Astrocyte of the cerebellum (primary cell): ENCODE results near the gene GRB10.

ENCODE experiments used
- DNase-seq: peaks from one replicate; pipeline ENCODE4 v3.0.0-alpha.2; 2011; ENCODE audit warnings: low read depth
- H3K4me3 ChIP-seq: 2 replicates; pipeline ENCODE4 v1.5.1; 2011; ENCODE audit warnings: mild to moderate bottlenecking, low read depth, low read length, moderate library complexity
- CTCF ChIP-seq: IDR thresholded peaks from 2 replicates; pipeline ENCODE4 v1.5.1; 2012; ENCODE audit warnings: low read length, low read depth, moderate library complexity, mild to moderate bottlenecking; ENCODE audit errors: missing control alignments
- in situ Hi-C: cut with HindIII; loops from 2 replicates; pipeline ENCODE4 v1.10.0; 2017; ENCODE audit warnings: low sequenced_read_pairs

The GRB10 gene

GRCh38 chr7:50693455-50694130 is 89.1 kb downstream of the GRB10 start:
- in situ Hi-C loops, result no loop called here
- no peak overlapping the region for H3K4me3 ChIP-seq
- no peak for DNase-seq
- TF ChIP-seq CTCF, result no peak

- H3K4me3 ChIP-seq, result no peak overlapping the region
- DNase-seq, result no peak
- TF ChIP-seq CTCF, result no peak
- in situ Hi-C loops, result no loop called here
These were observed 92.1 kb downstream of the GRB10 start for GRCh38 chr7:50690541-50691011.

GRCh38 chr7:50688226-50688590 is 94.5 kb downstream of the GRB10 start:
- no peak for DNase-seq
- TF ChIP-seq CTCF, result no peak
- in situ Hi-C loops, result no loop called here
- no peak overlapping the region for H3K4me3 ChIP-seq

- in situ Hi-C loops, result no loop called here
- no peak overlapping the region for H3K4me3 ChIP-seq
- DNase-seq, result peak; percentile 57
- TF ChIP-seq CTCF, result no peak
These were observed 95.0 kb downstream of the GRB10 start for GRCh38 chr7:50687575-50688225.

GRCh38 chr7:50687096-50687495 is 95.6 kb downstream of the GRB10 start:
- in situ Hi-C loops, result no loop called here
- H3K4me3 ChIP-seq, result no peak overlapping the region
- no peak for TF ChIP-seq CTCF
- no peak for DNase-seq

GRCh38 chr7:50685135-50686065 is 97.3 kb downstream of the GRB10 start:
- TF ChIP-seq CTCF, result no peak
- no peak for DNase-seq
- no peak overlapping the region for H3K4me3 ChIP-seq
- in situ Hi-C loops, result no loop called here
